Astrocyte (in vitro differentiated cells and primary cell): Measurements from ENCODE around the gene ANO4. TPM values are rescaled to one million over a fixed set of nuclear protein-coding genes. Genes with fewer than 3 reads are reported as not detected.
A peak's percentile ranks its signal among the peaks of the same experiment; 100 is the strongest.

Experiments used
- DNase-seq: peaks from one replicate; pipeline ENCODE4 v3.0.0-alpha.2; 2010; ENCODE audit warnings: low read depth
- FAIRE-seq: peaks from 2 replicates; lab custom pipeline; 2011; peaks lifted over from hg19 to GRCh38; lab: Jason Lieb, UNC
- H2AFZ ChIP-seq: 2 replicates; pipeline ENCODE4 v1.6.0; 2012; ENCODE audit warnings: low read depth, low read length, inconsistent platforms
- H3K27ac ChIP-seq: 2 replicates; pipeline ENCODE4 v1.5.1; 2011; ENCODE audit warnings: low read depth, low read length, inconsistent platforms
- H3K27me3 ChIP-seq: 2 replicates; pipeline ENCODE4 v1.6.0; 2011; ENCODE audit warnings: low read length, inconsistent platforms; ENCODE audit not compliant: insufficient read depth
- H3K36me3 ChIP-seq: 2 replicates; pipeline ENCODE4 v1.5.1; 2011; ENCODE audit warnings: low read length, inconsistent platforms; ENCODE audit not compliant: insufficient read depth
- H3K4me1 ChIP-seq: 2 replicates; pipeline ENCODE4 v1.5.1; 2011; ENCODE audit warnings: low read length, inconsistent platforms; ENCODE audit not compliant: insufficient read depth
- H3K4me2 ChIP-seq: 2 replicates; pipeline ENCODE4 v1.6.0; 2012; ENCODE audit warnings: low read length, inconsistent platforms
- H3K4me3 ChIP-seq: 2 replicates; pipeline ENCODE4 v1.5.1; 2011; ENCODE audit warnings: low read depth, mild to moderate bottlenecking, low read length, inconsistent platforms; ENCODE audit not compliant: insufficient read depth
- H3K79me2 ChIP-seq: 2 replicates; pipeline ENCODE4 v1.6.0; 2012; ENCODE audit warnings: mild to moderate bottlenecking, low read length, inconsistent platforms; ENCODE audit not compliant: insufficient read depth
- H3K9ac ChIP-seq: 2 replicates; pipeline ENCODE4 v1.6.0; 2012; ENCODE audit warnings: mild to moderate bottlenecking, low read length, inconsistent platforms
- H3K9me3 ChIP-seq: 2 replicates; pipeline ENCODE4 v1.5.1; 2012; ENCODE audit warnings: low read depth, mild to moderate bottlenecking, low read length, inconsistent platforms; ENCODE audit not compliant: insufficient read depth
- H4K20me1 ChIP-seq: 2 replicates; pipeline ENCODE4 v1.6.0; 2012; ENCODE audit warnings: low read length, inconsistent platforms; ENCODE audit not compliant: insufficient read depth
- H3K27ac Mint-ChIP-seq: one replicate; pipeline ENCODE4 v1.8.0; 2021; ENCODE audit warnings: mild to moderate bottlenecking, mixed read lengths; ENCODE audit not compliant: unreplicated experiment
- H3K27me3 Mint-ChIP-seq: one replicate; pipeline ENCODE4 v1.8.0; 2021; ENCODE audit warnings: low read depth, mixed read lengths; ENCODE audit not compliant: unreplicated experiment
- H3K36me3 Mint-ChIP-seq: one replicate; pipeline ENCODE4 v1.8.0; 2021; ENCODE audit warnings: low read depth, mixed read lengths; ENCODE audit not compliant: unreplicated experiment
- H3K4me1 Mint-ChIP-seq: one replicate; pipeline ENCODE4 v1.8.0; 2021; ENCODE audit warnings: low read depth, mixed read lengths; ENCODE audit not compliant: unreplicated experiment
- H3K4me3 Mint-ChIP-seq: one replicate; pipeline ENCODE4 v1.8.0; 2021; ENCODE audit warnings: mild to moderate bottlenecking, moderate library complexity, mixed read lengths; ENCODE audit not compliant: unreplicated experiment
- H3K9me3 Mint-ChIP-seq: one replicate; pipeline ENCODE4 v1.8.0; 2021; ENCODE audit warnings: mild to moderate bottlenecking, mixed read lengths; ENCODE audit not compliant: unreplicated experiment
- EZH2 ChIP-seq: IDR thresholded peaks from 2 replicates; pipeline ENCODE4 v1.6.1; 2012; ENCODE audit warnings: mild to moderate bottlenecking, low read length, inconsistent platforms; ENCODE audit not compliant: insufficient read depth
- total RNA-seq: library from RNA; stranded (reverse); gene quantifications from 2 replicates; pipeline ENCODE4 v1.2.1, GENCODE V29; 2021
- TF ChIP-seq, protein P1 (sequence below): IDR thresholded peaks from 2 replicates; pipeline ENCODE4 v1.5.1; 2011; ENCODE audit warnings: low read depth, mild to moderate bottlenecking, inconsistent platforms, low read length, moderate library complexity; ENCODE audit not compliant: insufficient read depth

Gene ANO4
- total RNA-seq, 1 donor from 2014 or later: 41.3 TPM

DNA sequence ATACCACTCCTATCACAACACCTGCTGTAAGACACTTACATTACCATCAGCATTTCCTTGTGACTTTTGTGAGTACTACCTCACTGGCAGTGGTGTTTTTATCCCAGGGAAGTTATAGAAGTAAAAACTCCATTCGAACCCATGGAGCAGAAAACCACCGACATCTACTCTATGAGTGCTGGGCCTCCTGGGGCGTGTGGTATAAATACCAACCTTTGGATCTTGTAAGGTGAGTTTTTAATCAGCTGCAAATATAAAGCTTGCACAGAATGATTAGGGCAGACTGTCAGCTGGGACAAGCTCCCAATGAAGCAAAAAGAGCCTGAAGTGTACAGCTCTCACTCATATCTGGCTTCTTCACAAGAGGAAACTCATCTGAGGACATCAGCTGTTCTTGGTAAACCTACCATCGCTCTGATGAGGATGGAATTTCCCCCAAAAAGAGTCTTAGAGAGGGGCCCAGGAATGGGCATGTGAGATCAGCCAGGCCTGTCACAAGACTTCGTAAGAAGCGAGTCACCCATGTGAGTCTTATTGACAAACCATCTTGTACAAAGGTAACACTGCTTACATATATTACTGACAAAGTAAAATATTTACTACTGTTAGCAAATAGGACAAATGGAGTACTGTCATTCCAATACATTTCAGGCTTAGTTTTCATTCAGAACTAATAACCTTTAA lies 245.4 kb downstream of the ANO4 start:
- FAIRE-seq: no peak
- H3K27ac Mint-ChIP-seq: peak overlapping the region; percentile 41
- TF ChIP-seq, protein P1, sequence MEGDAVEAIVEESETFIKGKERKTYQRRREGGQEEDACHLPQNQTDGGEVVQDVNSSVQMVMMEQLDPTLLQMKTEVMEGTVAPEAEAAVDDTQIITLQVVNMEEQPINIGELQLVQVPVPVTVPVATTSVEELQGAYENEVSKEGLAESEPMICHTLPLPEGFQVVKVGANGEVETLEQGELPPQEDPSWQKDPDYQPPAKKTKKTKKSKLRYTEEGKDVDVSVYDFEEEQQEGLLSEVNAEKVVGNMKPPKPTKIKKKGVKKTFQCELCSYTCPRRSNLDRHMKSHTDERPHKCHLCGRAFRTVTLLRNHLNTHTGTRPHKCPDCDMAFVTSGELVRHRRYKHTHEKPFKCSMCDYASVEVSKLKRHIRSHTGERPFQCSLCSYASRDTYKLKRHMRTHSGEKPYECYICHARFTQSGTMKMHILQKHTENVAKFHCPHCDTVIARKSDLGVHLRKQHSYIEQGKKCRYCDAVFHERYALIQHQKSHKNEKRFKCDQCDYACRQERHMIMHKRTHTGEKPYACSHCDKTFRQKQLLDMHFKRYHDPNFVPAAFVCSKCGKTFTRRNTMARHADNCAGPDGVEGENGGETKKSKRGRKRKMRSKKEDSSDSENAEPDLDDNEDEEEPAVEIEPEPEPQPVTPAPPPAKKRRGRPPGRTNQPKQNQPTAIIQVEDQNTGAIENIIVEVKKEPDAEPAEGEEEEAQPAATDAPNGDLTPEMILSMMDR: no peak
- no peak for TF ChIP-seq EZH2

DNA sequence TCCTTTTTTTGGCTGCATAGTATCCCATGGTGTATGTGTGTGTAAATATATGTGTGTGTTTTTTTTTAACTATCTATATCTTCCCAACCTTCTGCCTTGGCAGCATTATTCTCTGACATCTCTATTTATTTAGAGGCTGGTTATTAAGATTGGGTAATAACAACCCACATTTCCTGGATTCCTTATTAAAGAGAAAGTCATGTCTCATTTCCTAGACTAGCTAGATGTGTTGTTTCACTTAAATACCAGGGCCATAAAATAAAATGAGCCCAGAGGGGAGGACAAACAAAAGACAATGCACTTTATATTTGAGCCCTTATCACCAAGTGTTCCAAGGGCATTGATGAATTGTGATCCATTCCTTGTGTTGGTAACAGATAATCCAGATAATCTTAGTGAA lies 246.4 kb downstream of the ANO4 start:
- Mint-ChIP-seq H3K36me3 (peaks cover 8% of the 10 kb centered on the region), H3K27ac (no peak overlapping the region), H3K27me3 (no peaks in the 10 kb centered on the region), H3K4me1 (peaks cover 22% of the 10 kb centered on the region), H3K9me3 (no peaks in the 10 kb centered on the region), H3K4me3 (no peak overlapping the region)
- H3K9me3 ChIP-seq: no peaks in the 10 kb centered on the region
- H3K9ac ChIP-seq: no peak overlapping the region
- no peak overlapping the region for H2AFZ ChIP-seq
- FAIRE-seq: no peak
- TF ChIP-seq, protein P1: no peak
- TF ChIP-seq EZH2: no peak
- H3K27ac ChIP-seq: no peak overlapping the region
- H3K27me3 ChIP-seq: no peaks in the 10 kb centered on the region
- no peaks in the 10 kb centered on the region for H3K4me1 ChIP-seq
- no peaks in the 10 kb centered on the region for H3K36me3 ChIP-seq
- H3K79me2 ChIP-seq: no peaks in the 10 kb centered on the region
- H3K4me2 ChIP-seq: no peak overlapping the region
- no peak overlapping the region for H3K4me3 ChIP-seq
- H4K20me1 ChIP-seq: no peaks in the 10 kb centered on the region
- DNase-seq: no peak

More for the DNA sequence above, 245.4 kb downstream of the ANO4 start:
- H3K9me3 Mint-ChIP-seq: no peaks in the 10 kb centered on the region
- peaks cover 19% of the 10 kb centered on the region for H3K4me1 Mint-ChIP-seq
- no peaks in the 10 kb centered on the region for H3K27me3 Mint-ChIP-seq
- H3K27ac ChIP-seq: no peak overlapping the region
- no peaks in the 10 kb centered on the region for H3K9me3 ChIP-seq
- H3K4me3 Mint-ChIP-seq: no peak overlapping the region
- no peak overlapping the region for H2AFZ ChIP-seq
- no peak overlapping the region for H3K4me3 ChIP-seq
- no peaks in the 10 kb centered on the region for H3K27me3 ChIP-seq
- H3K79me2 ChIP-seq: no peaks in the 10 kb centered on the region
- H3K4me2 ChIP-seq: no peak overlapping the region
- H3K9ac ChIP-seq: no peak overlapping the region
- H3K4me1 ChIP-seq: no peaks in the 10 kb centered on the region
- no peak for DNase-seq
- H3K36me3 ChIP-seq: no peaks in the 10 kb centered on the region
- no peaks in the 10 kb centered on the region for H4K20me1 ChIP-seq
- H3K36me3 Mint-ChIP-seq: peaks cover 8% of the 10 kb centered on the region

DNA sequence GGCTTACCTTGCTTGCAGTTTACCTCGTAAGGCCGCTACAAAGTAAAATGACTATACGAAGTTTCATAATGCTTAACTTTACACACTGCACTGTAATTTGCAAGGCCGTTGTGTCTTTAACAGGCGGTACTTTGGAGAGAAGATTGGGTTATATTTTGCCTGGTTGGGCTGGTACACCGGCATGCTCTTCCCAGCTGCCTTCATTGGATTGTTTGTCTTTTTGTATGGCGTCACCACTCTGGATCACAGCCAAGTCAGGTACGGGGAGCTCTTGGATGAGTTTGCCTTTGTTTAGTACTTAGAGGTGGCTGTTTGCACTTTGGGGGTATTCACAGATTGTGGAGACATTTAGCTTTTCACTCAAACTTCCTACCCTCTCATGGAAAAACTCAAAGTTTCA lies 247.6 kb downstream of the ANO4 start:
- Histone ChIP-seq H2AFZ (no peak overlapping the region), H3K9ac (no peak overlapping the region), H3K27ac (no peak overlapping the region), H3K4me1 (no peaks in the 10 kb centered on the region), H4K20me1 (no peaks in the 10 kb centered on the region), H3K27me3 (no peaks in the 10 kb centered on the region), H3K4me3 (no peak overlapping the region), H3K36me3 (no peaks in the 10 kb centered on the region), H3K79me2 (no peaks in the 10 kb centered on the region), H3K4me2 (no peak overlapping the region), H3K9me3 (no peaks in the 10 kb centered on the region)
- no peak overlapping the region for H3K4me3 Mint-ChIP-seq
- peaks cover 1% of the 10 kb centered on the region for H3K9me3 Mint-ChIP-seq
- no peaks in the 10 kb centered on the region for H3K27me3 Mint-ChIP-seq
- H3K36me3 Mint-ChIP-seq: peaks cover 15% of the 10 kb centered on the region
- DNase-seq (no peak), FAIRE-seq (no peak)
- H3K27ac Mint-ChIP-seq: no peak overlapping the region
- TF ChIP-seq, protein P1: no peak
- TF ChIP-seq EZH2: no peak
- peaks cover 22% of the 10 kb centered on the region for H3K4me1 Mint-ChIP-seq
